Activated CD4-positive, alpha-beta T cell treated with anti-CD3 and anti-CD28 coated beads, Interleukin-2, amount 50 U/mL, for 24 hours (primary cell): Measurements from ENCODE around the gene DCUN1D2.

Experiments used
- DNase-seq, 2 donors: peaks; one replicate each; pipeline ENCODE4 v3.0.0-alpha.2; 2020; ENCODE audit warnings: low read depth in 1 of 2, low spot score in 1 of 2

The DCUN1D2 gene

GRCh38 chr13:113410472-113411201 is 79.9 kb downstream of the DCUN1D2 start:
- no peak for DNase-seq

- no peak for DNase-seq
These were observed 81.9 kb downstream of the DCUN1D2 start for GRCh38 chr13:113408562-113408961.

DNA sequence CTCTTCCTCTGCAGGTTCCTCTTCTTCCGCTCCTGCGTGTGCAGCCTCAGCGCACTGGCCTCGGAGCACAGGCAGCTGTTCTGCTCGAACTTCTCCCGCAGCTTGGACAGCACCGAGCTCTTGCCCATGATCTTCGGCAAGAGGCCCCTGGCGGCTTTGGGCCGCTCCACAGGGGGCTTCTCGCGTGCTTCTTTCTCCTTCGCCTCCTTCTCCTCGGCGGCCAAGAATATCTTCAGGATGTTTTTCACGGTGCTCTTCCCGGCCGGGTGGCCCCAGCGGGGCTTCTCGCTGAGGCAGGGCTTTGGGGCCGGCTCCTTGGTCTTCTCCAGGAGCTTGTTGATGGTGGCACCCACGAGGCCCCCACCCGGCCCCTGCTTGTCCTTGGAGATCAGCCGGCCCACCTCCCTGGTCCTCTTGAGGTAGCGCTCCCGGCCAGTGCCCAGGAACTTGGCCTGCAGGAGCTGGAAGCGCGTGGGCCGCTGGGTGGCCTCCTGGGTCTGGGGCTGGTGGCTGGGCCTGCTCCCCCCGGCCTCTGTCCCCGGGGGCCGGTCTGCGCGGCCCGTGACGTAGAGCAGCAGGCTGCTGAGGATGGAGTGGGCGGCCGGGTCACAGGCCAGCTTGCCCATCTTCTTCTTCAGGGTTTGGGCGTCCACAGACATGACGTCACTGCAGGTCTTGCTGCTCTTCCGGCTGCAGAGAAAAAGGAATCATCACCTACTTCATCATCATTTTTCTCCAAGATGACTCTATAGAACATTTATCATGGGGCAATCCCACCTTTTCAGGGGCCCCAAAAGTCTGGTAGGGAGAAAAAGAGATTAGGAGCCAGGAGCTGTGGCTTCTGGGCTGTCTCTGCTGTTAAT is 82.7 kb downstream of the DCUN1D2 start:
- no peak for DNase-seq

- DNase-seq, result no peak
These were observed 83.4 kb downstream of the DCUN1D2 start for GRCh38 chr13:113407103-113407530.

DNA sequence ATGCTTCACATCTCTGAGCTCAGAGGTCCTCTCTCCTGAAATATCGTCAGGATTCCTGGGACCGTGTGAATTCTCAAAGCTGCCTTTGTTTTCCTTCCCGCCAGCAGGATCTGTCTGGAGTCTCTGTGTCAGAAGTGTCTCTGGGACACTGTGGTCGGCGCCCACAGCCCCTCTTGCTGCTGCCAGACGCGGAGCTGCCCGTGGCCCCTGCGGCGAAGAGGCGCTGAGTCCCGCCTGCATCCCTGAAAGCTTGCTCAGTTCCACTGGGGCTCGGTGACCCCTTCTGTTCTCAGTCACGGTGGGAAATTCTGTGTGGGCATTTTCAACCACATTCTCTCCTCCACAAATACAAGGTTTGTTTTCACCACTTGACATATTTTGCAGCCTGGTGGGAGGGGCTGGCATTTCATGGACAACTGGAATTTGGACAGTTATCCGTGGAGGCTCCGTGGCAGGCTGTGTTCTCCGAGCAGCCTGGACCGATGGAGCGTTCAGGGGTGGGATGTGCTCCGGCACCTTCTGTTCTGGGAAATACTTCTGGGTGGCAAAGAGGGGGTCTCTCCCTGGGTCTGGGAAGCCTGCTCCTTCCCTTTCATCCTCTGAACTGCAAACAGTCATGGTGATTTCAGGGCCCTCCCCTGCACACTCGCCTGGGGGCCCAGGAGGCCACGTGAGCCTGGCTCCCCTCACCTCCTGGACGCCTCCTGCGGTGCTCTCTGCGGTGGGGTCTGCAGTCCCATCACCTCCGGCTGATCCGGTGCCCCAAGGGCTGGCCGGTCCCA is 84.0 kb downstream of the DCUN1D2 start:
- no peak for DNase-seq
